Vagina (tissue), 2 donors: ENCODE results near the gene ADRM1.

ENCODE experiments used
- CTCF ChIP-seq, 3 experiments: fragments of 450-650 bp in 2 of 3; fragments of 200-600 bp in 1 of 3; sonication (generic) in 1 of 3; IDR thresholded peaks; one replicate each; pipeline ENCODE4 v1.5.1; 2017 to 2019; ENCODE audit warnings: antibody characterized with exemption in 3 of 3, mild to moderate bottlenecking in 2 of 3, moderate library complexity in 2 of 3
- POLR2A ChIP-seq, 2 donors: fragments of 450-650 bp; IDR thresholded peaks; one replicate each; pipeline ENCODE4 v1.6.1; 2017; ENCODE audit warnings: antibody characterized with exemption in 2 of 2, mild to moderate bottlenecking in 2 of 2, moderate library complexity in 2 of 2

DNA sequence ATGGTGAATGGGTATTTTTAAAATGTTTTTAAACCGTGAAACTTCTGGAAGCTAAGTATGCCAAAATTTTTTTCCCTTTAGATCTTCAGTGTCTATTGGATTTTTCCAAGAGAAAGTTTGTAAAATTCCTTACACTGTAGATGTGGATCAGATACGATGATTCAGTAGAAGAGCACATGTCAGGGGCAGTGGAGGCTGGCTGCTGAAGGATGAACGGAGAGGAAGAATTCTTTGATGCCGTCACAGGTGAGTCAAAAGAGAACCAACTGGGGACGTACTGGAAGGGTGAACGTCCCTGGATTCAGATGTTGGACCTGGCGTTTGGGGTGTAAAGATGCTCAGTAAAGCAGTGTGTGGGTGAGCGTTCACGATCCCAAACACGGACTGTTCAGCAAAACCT, 46.8 kb upstream of the ADRM1 start:
- TF ChIP-seq CTCF (IDR thresholded peaks at IDR 0.05) (no peak), POLR2A (IDR thresholded peaks at IDR 0.05) (no peak)
